Pulmonary artery endothelial cell (primary cell): ENCODE measurements around the gene LEAP2. TPM values are rescaled to one million over a fixed set of nuclear protein-coding genes. Genes with fewer than 3 reads are reported as not detected.
A peak's percentile ranks its signal among the peaks of the same experiment; 100 is the strongest.
"Not testable (repeated sequence)": the region's sequence is repeated elsewhere in the genome, so short reads cannot be mapped to it uniquely, and the experiment has no call there.

Source experiments
- DNase-seq: peaks from one replicate; pipeline ENCODE4 v3.0.0-alpha.2; 2011; ENCODE audit warnings: low read depth, low spot score
- total RNA-seq: library from RNA; depleted of rRNA; stranded (reverse); fragments of >200 nt; gene quantifications from 2 replicates; pipeline ENCODE4 v1.2.3, GENCODE V29; 2014

LEAP2 gene
- total RNA-seq, 1 donor from 2014 or later, result 0.13 TPM

GRCh38 chr5:132840896-132841295 lies 32.6 kb upstream of the LEAP2 start:
- no peak for DNase-seq

GRCh38 chr5:132841305-132841704 lies 32.2 kb upstream of the LEAP2 start:
- no peak for DNase-seq

GRCh38 chr5:132848270-132848669 lies 25.2 kb upstream of the LEAP2 start:
- DNase-seq, result no peak

- DNase-seq, result no peak
Observed at GRCh38 chr5:132849347-132849746, 24.1 kb upstream of the LEAP2 start.

GRCh38 chr5:132850066-132850465 lies 23.4 kb upstream of the LEAP2 start:
- DNase-seq, result no peak

GRCh38 chr5:132853323-132853722 lies 20.1 kb upstream of the LEAP2 start:
- DNase-seq, result no peak

- DNase-seq, result no peak
Observed at GRCh38 chr5:132853790-132854189, 19.7 kb upstream of the LEAP2 start.

- no peak for DNase-seq
Observed at GRCh38 chr5:132854301-132854700, 19.2 kb upstream of the LEAP2 start.

- DNase-seq, result not testable (repeated sequence)
Observed at GRCh38 chr5:132854992-132855391, 18.5 kb upstream of the LEAP2 start.

- no peak for DNase-seq
Observed at GRCh38 chr5:132856011-132856410, 17.5 kb upstream of the LEAP2 start.

GRCh38 chr5:132859889-132860437 lies 13.5 kb upstream of the LEAP2 start:
- no peak for DNase-seq

GRCh38 chr5:132860742-132861141 lies 12.7 kb upstream of the LEAP2 start:
- no peak for DNase-seq

GRCh38 chr5:132865668-132866341 lies 7.7 kb upstream of the LEAP2 start:
- DNase-seq, result no peak

GRCh38 chr5:132866342-132867045 lies 7.0 kb upstream of the LEAP2 start, which contains the start of the genes GDF9 and UQCRQ:
Gene GDF9 (minus strand): TSS chr5:132866469. CDS start chr5:132864533, 1,936 bp downstream.
Gene UQCRQ (plus strand): TSS chr5:132866642. CDS start chr5:132866882, 240 bp downstream.
- peak; percentile 99 for DNase-seq

- no peak for DNase-seq
Observed at GRCh38 chr5:132867046-132867451, 6.4 kb upstream of the LEAP2 start.

GRCh38 chr5:132868754-132869153 lies 4.7 kb upstream of the LEAP2 start:
- DNase-seq, result no peak

- no peak for DNase-seq
Observed at GRCh38 chr5:132870801-132871200, 2.7 kb upstream of the LEAP2 start.

- no peak for DNase-seq
Observed at GRCh38 chr5:132871459-132872284, 1.8 kb upstream of the LEAP2 start.

GRCh38 chr5:132872788-132873118 lies 715 bp upstream of the LEAP2 start:
- no peak for DNase-seq

- no peak for DNase-seq
Observed at GRCh38 chr5:132873930-132874271, 433 bp downstream of the LEAP2 start.

GRCh38 chr5:132876020-132876759 lies 2.7 kb downstream of the LEAP2 start:
- DNase-seq, result no peak
